Activated T-cell treated with anti-CD3 and anti-CD28 coated beads, Interleukin-2, amount 50 U/mL, for 24 hours (primary cell): ENCODE measurements around the gene FRRS1.

Source experiments
- DNase-seq: peaks from one replicate; pipeline ENCODE4 v3.0.0-alpha.2; 2020
- H3K27ac Mint-ChIP-seq: 2 replicates; pipeline ENCODE4 v1.8.0; 2020; ENCODE audit warnings: mild to moderate bottlenecking, mixed read lengths
- H3K27me3 Mint-ChIP-seq: 2 replicates; pipeline ENCODE4 v1.8.0; 2020; ENCODE audit warnings: mixed read lengths
- H3K36me3 Mint-ChIP-seq: 2 replicates; pipeline ENCODE4 v1.8.0; 2020; ENCODE audit warnings: low read depth, mixed read lengths
- H3K4me1 Mint-ChIP-seq: 2 replicates; pipeline ENCODE4 v1.8.0; 2020; ENCODE audit warnings: low read depth, mixed read lengths
- H3K4me3 Mint-ChIP-seq: 2 replicates; pipeline ENCODE4 v1.8.0; 2020; ENCODE audit warnings: mild to moderate bottlenecking, moderate library complexity, mixed read lengths
- H3K9me3 Mint-ChIP-seq: 2 replicates; pipeline ENCODE4 v1.8.0; 2020; ENCODE audit warnings: mixed read lengths

FRRS1 gene

GRCh38 chr1:99756598-99756997 is 9.8 kb downstream of the FRRS1 start:
- Mint-ChIP-seq H3K4me1 (peaks cover 24% of the 10 kb centered on the region), H3K27me3 (no peaks in the 10 kb centered on the region), H3K36me3 (no peaks in the 10 kb centered on the region), H3K4me3 (no peak overlapping the region), H3K9me3 (no peaks in the 10 kb centered on the region), H3K27ac (no peak overlapping the region)
- no peak for DNase-seq

DNA sequence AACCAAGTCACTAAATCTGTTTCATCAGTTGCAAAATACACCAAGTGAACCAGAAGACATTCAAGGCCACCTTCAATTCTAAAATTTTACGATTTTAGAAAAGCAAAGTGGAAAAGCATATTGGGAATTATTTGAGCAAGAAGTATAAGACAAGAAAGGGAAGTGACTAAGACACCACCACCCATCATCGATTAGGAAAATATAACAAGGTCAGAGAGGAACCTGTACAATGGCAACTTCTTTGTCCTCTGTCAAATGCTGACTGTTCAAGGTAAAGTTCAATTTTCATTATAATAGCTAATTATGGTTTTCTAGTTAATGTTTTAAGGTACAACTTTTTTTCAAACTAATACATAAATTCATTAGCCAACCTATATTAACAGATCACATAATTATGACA is 10.8 kb downstream of the FRRS1 start:
- Mint-ChIP-seq H3K4me1 (peaks cover 30% of the 10 kb centered on the region), H3K4me3 (no peak overlapping the region), H3K27ac (no peak overlapping the region), H3K9me3 (no peaks in the 10 kb centered on the region), H3K36me3 (no peaks in the 10 kb centered on the region), H3K27me3 (no peaks in the 10 kb centered on the region)
- no peak for DNase-seq

DNA sequence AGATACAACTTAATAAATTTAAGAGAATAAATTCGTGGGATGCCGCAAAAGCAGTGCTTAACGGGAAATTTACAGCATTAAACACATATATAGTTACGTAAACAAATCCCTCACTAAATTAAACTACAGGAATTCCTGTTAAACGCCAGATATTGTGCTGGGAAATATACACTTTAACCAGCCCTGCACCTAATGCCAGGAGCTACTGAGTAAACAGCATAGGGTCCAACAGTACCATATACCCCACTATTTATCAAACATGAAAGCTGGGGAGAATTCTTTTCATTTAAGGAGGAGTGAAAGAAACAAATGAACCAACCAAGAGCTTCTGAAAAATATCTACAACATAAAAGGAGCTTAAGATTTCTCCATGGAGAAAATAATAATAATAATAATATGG is 11.7 kb downstream of the FRRS1 start:
- no peaks in the 10 kb centered on the region for H3K9me3 Mint-ChIP-seq
- H3K4me1 Mint-ChIP-seq = peaks cover 36% of the 10 kb centered on the region
- H3K4me3 Mint-ChIP-seq = no peak overlapping the region
- no peak for DNase-seq
- no peaks in the 10 kb centered on the region for H3K27me3 Mint-ChIP-seq
- H3K27ac Mint-ChIP-seq = no peak overlapping the region
- H3K36me3 Mint-ChIP-seq = no peaks in the 10 kb centered on the region

GRCh38 chr1:99754055-99754626 is 12.3 kb downstream of the FRRS1 start:
- Mint-ChIP-seq H3K27ac (no peak overlapping the region), H3K9me3 (no peaks in the 10 kb centered on the region), H3K36me3 (no peaks in the 10 kb centered on the region), H3K4me1 (peaks cover 40% of the 10 kb centered on the region), H3K27me3 (no peaks in the 10 kb centered on the region), H3K4me3 (no peak overlapping the region)
- DNase-seq = no peak

DNA sequence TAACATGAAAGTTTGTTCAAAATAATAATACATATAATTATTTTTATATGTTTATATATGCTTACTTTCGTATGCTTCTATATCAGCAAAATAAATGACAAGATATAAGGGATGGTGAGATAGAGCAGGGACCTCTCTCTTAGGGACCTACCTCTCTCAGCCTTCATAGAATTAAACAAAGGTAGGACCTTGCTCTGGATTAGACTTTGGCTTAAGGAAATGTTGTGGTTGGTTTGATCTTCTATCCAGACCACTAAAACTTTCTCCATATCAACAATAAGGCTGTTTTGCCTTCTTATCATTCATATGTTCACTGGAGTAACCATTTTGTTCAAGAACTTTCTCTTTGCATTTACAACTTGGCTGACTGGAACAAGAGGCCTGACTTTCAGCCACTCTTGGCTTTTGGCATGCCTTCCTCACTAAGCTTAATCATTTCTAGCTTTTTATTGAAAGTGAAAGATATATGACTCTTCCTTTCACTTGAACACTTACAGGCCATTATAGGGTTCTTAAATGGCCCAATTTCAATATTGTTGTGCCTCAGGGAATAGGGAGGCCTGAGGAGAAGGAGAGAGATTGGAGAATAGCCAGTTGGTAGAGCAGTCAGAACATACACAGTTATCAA is 14.4 kb downstream of the FRRS1 start:
- no peaks in the 10 kb centered on the region for H3K36me3 Mint-ChIP-seq
- H3K27me3 Mint-ChIP-seq = no peaks in the 10 kb centered on the region
- H3K4me1 Mint-ChIP-seq = peaks cover 27% of the 10 kb centered on the region
- H3K4me3 Mint-ChIP-seq = no peak overlapping the region
- peak overlapping the region; percentile 63 for H3K27ac Mint-ChIP-seq
- H3K9me3 Mint-ChIP-seq = no peaks in the 10 kb centered on the region
- no peak for DNase-seq

DNA sequence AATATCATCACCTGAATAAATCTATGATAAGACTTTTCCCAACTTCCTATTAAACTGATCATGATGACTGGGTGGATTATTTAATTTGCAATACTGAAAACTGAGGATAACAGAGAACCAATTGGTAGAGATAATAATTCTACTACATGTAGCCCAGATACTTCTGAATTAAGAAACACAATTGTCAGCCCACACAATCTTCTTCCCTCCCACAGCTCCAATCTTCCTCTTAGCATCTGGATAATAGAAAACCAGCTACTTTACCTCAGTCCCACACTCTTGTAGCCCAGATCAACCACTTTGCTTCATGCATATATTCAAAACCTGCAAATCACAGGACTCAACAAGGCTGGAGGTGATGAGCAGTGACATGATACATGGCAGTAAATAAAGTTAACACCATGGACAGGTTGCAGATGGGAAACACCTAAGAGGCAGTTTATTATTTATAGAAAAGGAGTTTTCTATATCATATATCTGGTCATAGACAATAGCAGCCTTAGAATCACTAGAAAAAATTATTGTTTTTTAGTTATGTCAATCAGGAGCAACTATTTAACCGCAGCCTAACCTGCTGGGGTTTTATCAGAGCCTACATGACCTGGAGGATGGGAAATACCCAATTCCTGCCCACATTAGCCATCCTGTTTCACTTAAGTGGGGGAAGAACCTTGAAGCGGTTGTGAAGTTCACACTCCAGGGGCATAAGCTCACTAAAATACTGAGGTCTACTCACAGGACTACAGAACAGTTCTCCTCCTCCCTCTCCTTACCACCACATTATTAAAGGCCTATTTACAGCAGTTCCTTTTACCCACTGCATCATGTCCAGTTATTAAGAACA is 16.7 kb downstream of the FRRS1 start:
- Mint-ChIP-seq H3K9me3 (no peaks in the 10 kb centered on the region), H3K4me3 (no peak overlapping the region), H3K27ac (no peak overlapping the region), H3K27me3 (no peaks in the 10 kb centered on the region), H3K4me1 (peaks cover 23% of the 10 kb centered on the region), H3K36me3 (no peaks in the 10 kb centered on the region)
- DNase-seq = no peak

DNA sequence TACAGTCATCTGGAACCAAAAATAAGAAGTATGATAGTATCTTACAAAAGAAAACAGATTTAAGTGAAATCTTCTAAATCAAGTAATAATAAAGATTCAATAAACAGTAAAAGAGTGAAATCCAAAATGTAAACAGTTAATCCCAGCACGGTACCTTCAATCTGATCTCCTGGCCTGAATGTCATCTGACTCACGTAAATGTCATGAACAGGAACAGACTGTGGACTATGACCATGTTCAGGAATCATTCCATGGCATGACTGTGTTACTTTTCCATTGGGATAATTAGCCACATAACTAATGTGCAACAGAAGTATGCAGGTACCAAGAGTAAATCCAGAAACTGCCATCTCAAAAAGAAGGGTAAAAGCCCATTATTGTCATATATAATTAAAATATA is 18.0 kb downstream of the FRRS1 start:
- H3K4me1 Mint-ChIP-seq = peaks cover 23% of the 10 kb centered on the region
- H3K4me3 Mint-ChIP-seq = no peak overlapping the region
- H3K27me3 Mint-ChIP-seq = no peaks in the 10 kb centered on the region
- H3K27ac Mint-ChIP-seq = no peak overlapping the region
- no peak for DNase-seq
- no peaks in the 10 kb centered on the region for H3K9me3 Mint-ChIP-seq
- H3K36me3 Mint-ChIP-seq = no peaks in the 10 kb centered on the region

DNA sequence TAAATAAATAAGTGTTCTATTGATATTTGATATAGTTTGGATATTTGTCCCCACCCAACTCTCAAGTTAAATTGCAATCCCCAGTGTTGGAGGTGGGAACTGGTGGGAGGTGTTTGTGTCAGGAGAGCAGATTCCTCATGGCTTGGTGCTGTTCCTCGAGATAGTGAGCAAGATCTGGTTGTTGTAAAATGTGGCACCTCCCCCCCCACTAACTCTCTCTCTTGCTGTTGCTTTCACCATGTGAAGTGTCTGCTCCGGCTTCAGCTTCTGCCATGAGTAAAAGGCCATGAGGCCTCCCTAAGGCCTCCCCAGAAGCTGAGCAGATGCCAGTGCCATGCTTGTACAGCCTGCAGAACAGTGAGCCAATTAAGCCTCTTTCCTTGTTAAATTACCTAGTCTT is 20.8 kb downstream of the FRRS1 start:
- Mint-ChIP-seq H3K4me3 (no peak overlapping the region), H3K27me3 (no peaks in the 10 kb centered on the region), H3K4me1 (peaks cover 10% of the 10 kb centered on the region), H3K36me3 (no peaks in the 10 kb centered on the region), H3K9me3 (no peaks in the 10 kb centered on the region), H3K27ac (no peak overlapping the region)
- DNase-seq = no peak

GRCh38 chr1:99745061-99745460 is 21.4 kb downstream of the FRRS1 start:
- Mint-ChIP-seq H3K4me1 (peaks cover 5% of the 10 kb centered on the region), H3K4me3 (no peak overlapping the region), H3K27me3 (no peaks in the 10 kb centered on the region), H3K27ac (no peak overlapping the region), H3K36me3 (no peaks in the 10 kb centered on the region), H3K9me3 (no peaks in the 10 kb centered on the region)
- no peak for DNase-seq

GRCh38 chr1:99740141-99740540 is 26.3 kb downstream of the FRRS1 start:
- no peaks in the 10 kb centered on the region for H3K36me3 Mint-ChIP-seq
- DNase-seq = no peak
- no peaks in the 10 kb centered on the region for H3K9me3 Mint-ChIP-seq
- no peaks in the 10 kb centered on the region for H3K27me3 Mint-ChIP-seq
- no peaks in the 10 kb centered on the region for H3K4me1 Mint-ChIP-seq
- no peak overlapping the region for H3K27ac Mint-ChIP-seq
- no peak overlapping the region for H3K4me3 Mint-ChIP-seq

DNA sequence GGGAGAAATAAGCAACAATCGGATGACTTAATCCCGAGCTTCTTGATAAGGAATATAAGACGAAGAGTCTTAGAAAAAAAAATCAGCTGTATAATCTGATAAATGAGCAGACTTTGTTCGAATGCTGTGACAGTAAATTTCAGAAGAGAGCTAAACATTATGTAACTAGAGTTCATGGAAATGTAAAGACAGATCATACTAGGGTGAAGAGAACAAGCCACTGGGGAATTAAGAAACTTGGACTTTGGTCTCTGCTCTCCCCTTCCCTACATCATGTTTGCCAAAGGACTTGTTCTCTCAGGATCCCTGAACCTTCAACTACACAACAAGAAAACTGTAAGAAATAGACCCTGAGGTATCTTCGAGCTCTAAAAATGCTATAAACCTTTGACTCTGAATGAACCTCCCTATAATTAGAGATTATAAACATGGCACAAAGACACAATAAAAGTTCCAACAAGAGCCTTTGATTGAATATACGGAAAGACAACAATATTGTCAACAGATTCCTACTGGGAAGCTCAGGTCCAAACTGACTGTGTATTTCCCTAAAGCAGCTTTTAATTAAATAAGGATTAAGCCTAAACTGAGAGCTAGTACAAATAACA is 27.5 kb downstream of the FRRS1 start:
- no peaks in the 10 kb centered on the region for H3K27me3 Mint-ChIP-seq
- no peak for DNase-seq
- H3K4me1 Mint-ChIP-seq = no peaks in the 10 kb centered on the region
- no peak overlapping the region for H3K4me3 Mint-ChIP-seq
- H3K9me3 Mint-ChIP-seq = no peaks in the 10 kb centered on the region
- H3K27ac Mint-ChIP-seq = no peak overlapping the region
- H3K36me3 Mint-ChIP-seq = no peaks in the 10 kb centered on the region

DNA sequence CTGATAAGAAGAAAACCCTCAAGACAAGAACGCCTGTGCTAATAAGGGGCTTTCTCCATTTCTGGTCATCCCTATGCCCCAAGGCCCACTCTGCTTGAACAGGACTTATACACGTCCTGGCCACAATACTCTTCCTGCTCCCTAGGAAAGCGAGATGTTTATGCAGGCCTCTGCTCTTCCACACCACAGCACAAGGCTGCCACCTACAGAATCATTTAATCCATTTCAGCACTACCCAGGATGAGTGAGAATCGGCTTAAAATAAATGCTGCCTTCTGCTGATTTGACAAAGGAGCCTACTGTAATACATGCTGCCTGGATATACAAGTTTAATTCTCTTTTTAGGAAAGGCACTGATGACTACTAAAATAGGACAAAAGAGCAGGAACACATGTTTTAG is 29.4 kb downstream of the FRRS1 start:
- DNase-seq = no peak
- Mint-ChIP-seq H3K4me1 (no peaks in the 10 kb centered on the region), H3K27ac (no peak overlapping the region), H3K27me3 (no peaks in the 10 kb centered on the region), H3K9me3 (no peaks in the 10 kb centered on the region), H3K36me3 (no peaks in the 10 kb centered on the region), H3K4me3 (no peak overlapping the region)

- Mint-ChIP-seq H3K36me3 (no peaks in the 10 kb centered on the region), H3K4me3 (no peak overlapping the region), H3K4me1 (peaks cover 3% of the 10 kb centered on the region), H3K27me3 (no peaks in the 10 kb centered on the region), H3K9me3 (no peaks in the 10 kb centered on the region), H3K27ac (no peak overlapping the region)
- DNase-seq = no peak
These were observed 30.6 kb downstream of the FRRS1 start for GRCh38 chr1:99735852-99736251.

DNA sequence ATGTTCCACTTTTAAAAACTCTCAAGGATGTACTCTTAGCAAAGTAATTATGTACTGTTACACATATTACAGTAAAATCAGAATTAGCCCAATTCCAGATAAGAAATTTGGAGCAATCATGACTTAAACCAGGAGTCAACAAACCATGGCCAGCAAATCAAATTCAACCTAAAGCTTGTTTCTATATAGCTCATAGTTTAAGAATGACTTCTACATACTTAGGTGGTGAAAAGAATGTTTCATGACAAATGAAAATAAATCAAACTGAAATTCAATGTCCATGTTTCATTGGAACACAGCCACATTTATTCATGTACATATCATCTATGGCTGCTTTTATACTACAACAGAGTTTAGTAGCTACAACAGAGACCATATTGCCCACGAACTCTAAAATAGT is 35.1 kb downstream of the FRRS1 start:
- Mint-ChIP-seq H3K4me3 (no peak overlapping the region), H3K4me1 (peaks cover 3% of the 10 kb centered on the region), H3K9me3 (no peaks in the 10 kb centered on the region), H3K27ac (no peak overlapping the region), H3K36me3 (no peaks in the 10 kb centered on the region), H3K27me3 (no peaks in the 10 kb centered on the region)
- no peak for DNase-seq
